ENCODE results near the gene POMGNT1.

The POMGNT1 gene

DNA sequence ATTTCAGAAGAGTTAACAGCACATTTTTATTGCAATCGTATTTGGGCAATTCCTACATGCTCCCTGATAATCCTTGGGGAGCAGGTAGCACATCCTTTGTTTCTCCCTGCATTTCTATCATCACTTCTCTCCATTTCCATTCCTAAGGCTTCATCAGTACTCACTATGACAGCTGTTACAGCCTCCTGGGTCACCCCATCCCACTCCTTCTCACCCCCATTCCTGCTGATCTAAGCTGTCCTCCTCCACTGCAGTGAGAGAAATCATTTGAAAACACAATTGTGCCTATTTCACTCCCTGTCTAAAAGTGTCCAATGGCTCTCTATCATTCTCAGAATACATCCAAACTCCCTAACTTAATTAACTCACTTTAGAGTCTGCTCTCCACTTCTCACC is 40.3 kb downstream of the POMGNT1 start:
- no peak for DNase-seq (ENCODE audit: low spot score)

DNA sequence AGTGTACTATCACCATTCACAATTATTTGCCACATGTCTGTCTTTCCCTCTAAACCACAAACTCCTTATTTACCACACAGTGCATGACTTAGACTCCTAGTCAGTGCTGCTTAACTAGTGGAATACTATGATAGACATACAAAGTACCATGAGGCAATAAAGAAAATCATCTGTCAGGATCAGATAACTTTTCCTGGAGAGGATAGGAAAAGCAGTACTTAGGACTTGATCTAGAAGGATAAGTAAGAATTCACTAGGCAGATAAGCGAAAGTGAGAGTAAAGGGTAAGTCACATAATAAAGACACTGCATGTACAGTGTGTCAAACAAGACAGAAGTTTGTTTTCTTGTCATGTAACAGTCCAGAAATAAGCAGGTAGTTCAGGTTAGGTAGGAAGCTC is 44.5 kb downstream of the POMGNT1 start:
- no peak for DNase-seq (ENCODE audit: low spot score)

DNA sequence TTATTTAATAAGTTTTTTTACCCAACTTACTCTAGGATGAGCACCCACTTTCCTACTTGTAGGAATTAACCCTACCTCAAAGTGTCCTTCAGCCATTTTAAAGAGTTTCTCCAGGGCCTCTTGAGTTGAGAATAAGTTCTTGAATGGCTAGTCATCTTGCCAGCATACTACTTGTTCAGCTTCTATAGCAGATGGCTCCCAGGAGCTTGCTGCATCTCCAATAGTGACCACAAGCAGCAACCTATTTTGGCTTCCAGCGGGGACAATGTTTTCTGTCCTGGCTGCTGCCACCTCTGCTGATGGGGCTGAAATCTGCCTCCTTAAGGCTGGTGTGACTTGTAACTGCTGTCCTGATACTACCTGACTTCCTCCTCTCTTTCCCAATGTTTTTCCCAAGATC is 45.0 kb downstream of the POMGNT1 start:
- DNase-seq (ENCODE audit: low spot score) = no peak

DNA sequence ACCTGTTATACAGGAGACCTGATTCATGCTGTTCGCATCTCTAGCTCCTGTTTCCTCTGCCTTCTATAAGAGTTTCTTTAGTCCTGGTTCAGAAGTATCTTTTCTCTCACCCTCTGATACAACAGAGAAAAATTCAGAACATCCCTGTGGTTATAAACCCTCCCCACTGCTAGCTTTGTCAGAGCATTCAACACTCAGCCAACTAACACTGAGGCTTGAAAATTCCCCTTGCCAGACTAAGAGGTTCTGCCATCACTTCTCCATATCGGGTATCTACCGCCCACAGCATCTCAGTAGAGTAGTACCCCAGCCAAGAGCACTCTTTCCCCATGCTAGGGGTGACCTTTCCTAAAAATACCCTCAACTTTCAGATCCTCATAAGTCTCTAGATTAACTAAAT is 46.2 kb downstream of the POMGNT1 start:
- peak; percentile 80 for DNase-seq (ENCODE audit: low spot score)

- no peak for DNase-seq (ENCODE audit: low spot score)
Observed at GRCh38 chr1:46150085-46150484, 48.1 kb downstream of the POMGNT1 start.

GRCh38 chr1:46148318-46148717 is 49.9 kb downstream of the POMGNT1 start:
- DNase-seq (ENCODE audit: low spot score) = no peak
